ACC112 (cell line): ENCODE data around the gene ADCY1.

Experiments used
- H2AFZ ChIP-seq: fragments of 200-600 bp; sonication (generic); one replicate; pipeline ENCODE4 v1.6.0; 2017; ENCODE audit warnings: antibody characterized with exemption, low read length; ENCODE audit not compliant: unreplicated experiment
- H3K27ac ChIP-seq: fragments of 200-600 bp; sonication (generic); 2 replicates; pipeline ENCODE4 v1.5.1; 2014; ENCODE audit warnings: low read depth, mild to moderate bottlenecking, antibody characterized with exemption, low read length, moderate library complexity
- H3K27me3 ChIP-seq: fragments of 200-600 bp; sonication (generic); 2 replicates; pipeline ENCODE4 v1.6.1; 2014; ENCODE audit warnings: mild to moderate bottlenecking, antibody characterized with exemption, low read length, moderate library complexity, mixed read lengths; ENCODE audit not compliant: insufficient read depth
- H3K36me3 ChIP-seq: fragments of 200-600 bp; sonication (generic); 2 replicates; pipeline ENCODE4 v1.6.1; 2016; ENCODE audit warnings: mild to moderate bottlenecking, antibody characterized with exemption, low read length, moderate library complexity, mixed read lengths; ENCODE audit not compliant: insufficient read depth
- H3K4me1 ChIP-seq: fragments of 200-600 bp; sonication (generic); one replicate; pipeline ENCODE4 v1.6.1; 2016; ENCODE audit warnings: low read length, mixed read lengths; ENCODE audit not compliant: insufficient read depth, unreplicated experiment, control insufficient read depth
- H3K4me3 ChIP-seq: fragments of 200-600 bp; sonication (generic); 2 replicates; pipeline ENCODE4 v1.5.1; 2014; ENCODE audit warnings: mild to moderate bottlenecking, low read depth, low read length
- H3K79me2 ChIP-seq: fragments of 200-600 bp; sonication (generic); one replicate; pipeline ENCODE4 v1.6.0; 2016; ENCODE audit warnings: low read length; ENCODE audit not compliant: control insufficient read depth, unreplicated experiment, insufficient read depth

ADCY1 gene

GRCh38 chr7:45606931-45607330, 32.8 kb downstream of the ADCY1 start:
- no peaks in the 10 kb centered on the region for H3K79me2 ChIP-seq
- H2AFZ ChIP-seq, result no peak overlapping the region
- no peak overlapping the region for H3K4me3 ChIP-seq
- H3K4me1 ChIP-seq, result no peaks in the 10 kb centered on the region
- no peak overlapping the region for H3K27ac ChIP-seq
- H3K36me3 ChIP-seq, result no peaks in the 10 kb centered on the region
- peaks cover 5% of the 10 kb centered on the region; the same call in 1 of the 2 replicates for H3K27me3 ChIP-seq

- no peaks in the 10 kb centered on the region for H3K36me3 ChIP-seq
- H3K27ac ChIP-seq, result no peak overlapping the region
- peaks cover 9% of the 10 kb centered on the region; the same call in 1 of the 2 replicates for H3K27me3 ChIP-seq
- H2AFZ ChIP-seq, result no peak overlapping the region
- H3K4me3 ChIP-seq, result no peak overlapping the region
- H3K79me2 ChIP-seq, result no peaks in the 10 kb centered on the region
- H3K4me1 ChIP-seq, result no peaks in the 10 kb centered on the region
Measured at GRCh38 chr7:45609180-45609579, 35.0 kb downstream of the ADCY1 start.

GRCh38 chr7:45610019-45610418, 35.9 kb downstream of the ADCY1 start:
- H3K4me3 ChIP-seq, result no peak overlapping the region
- H2AFZ ChIP-seq, result no peak overlapping the region
- no peaks in the 10 kb centered on the region for H3K79me2 ChIP-seq
- H3K4me1 ChIP-seq, result no peaks in the 10 kb centered on the region
- peaks cover 11% of the 10 kb centered on the region; the same call in 1 of the 2 replicates for H3K27me3 ChIP-seq
- H3K27ac ChIP-seq, result no peak overlapping the region
- H3K36me3 ChIP-seq, result no peaks in the 10 kb centered on the region

GRCh38 chr7:45610660-45611299, 36.6 kb downstream of the ADCY1 start:
- H3K4me1 ChIP-seq, result no peaks in the 10 kb centered on the region
- no peaks in the 10 kb centered on the region for H3K36me3 ChIP-seq
- no peak overlapping the region for H3K27ac ChIP-seq
- H3K79me2 ChIP-seq, result no peaks in the 10 kb centered on the region
- H3K4me3 ChIP-seq, result no peak overlapping the region
- no peak overlapping the region for H2AFZ ChIP-seq
- H3K27me3 ChIP-seq, result peaks cover 9% of the 10 kb centered on the region; the same call in 1 of the 2 replicates

- Histone ChIP-seq H3K36me3 (no peaks in the 10 kb centered on the region), H3K27me3 (peaks cover 9% of the 10 kb centered on the region; the same call in 1 of the 2 replicates), H3K27ac (no peak overlapping the region), H3K4me1 (no peaks in the 10 kb centered on the region), H3K4me3 (no peak overlapping the region), H2AFZ (no peak overlapping the region), H3K79me2 (no peaks in the 10 kb centered on the region)
Measured at GRCh38 chr7:45617166-45617565, 43.0 kb downstream of the ADCY1 start.

GRCh38 chr7:45622058-45622457, 47.9 kb downstream of the ADCY1 start:
- H3K36me3 ChIP-seq, result no peaks in the 10 kb centered on the region
- no peak overlapping the region for H2AFZ ChIP-seq

GRCh38 chr7:45623157-45623556, 49.0 kb downstream of the ADCY1 start:
- Histone ChIP-seq H3K4me1 (no peaks in the 10 kb centered on the region), H2AFZ (no peak overlapping the region), H3K36me3 (no peaks in the 10 kb centered on the region), H3K4me3 (no peak overlapping the region), H3K79me2 (no peaks in the 10 kb centered on the region), H3K27ac (no peak overlapping the region), H3K27me3 (peaks cover 3% of the 10 kb centered on the region; the same call in 1 of the 2 replicates)

More at GRCh38 chr7:45622058-45622457, 47.9 kb downstream of the ADCY1 start:
- H3K27me3 ChIP-seq, result peaks cover 3% of the 10 kb centered on the region; the same call in 1 of the 2 replicates
- no peak overlapping the region for H3K27ac ChIP-seq
- no peak overlapping the region for H3K4me3 ChIP-seq
- H3K4me1 ChIP-seq, result no peaks in the 10 kb centered on the region
- no peaks in the 10 kb centered on the region for H3K79me2 ChIP-seq

GRCh38 chr7:45623740-45624391, 49.7 kb downstream of the ADCY1 start:
- no peak overlapping the region for H3K27ac ChIP-seq
- H3K4me3 ChIP-seq, result no peak overlapping the region
- no peaks in the 10 kb centered on the region for H3K4me1 ChIP-seq
- no peak overlapping the region for H2AFZ ChIP-seq
- no peaks in the 10 kb centered on the region for H3K79me2 ChIP-seq
- peaks cover 3% of the 10 kb centered on the region; the same call in 1 of the 2 replicates for H3K27me3 ChIP-seq
- no peaks in the 10 kb centered on the region for H3K36me3 ChIP-seq

GRCh38 chr7:45624392-45624760, 50.2 kb downstream of the ADCY1 start:
- H3K79me2 ChIP-seq, result no peaks in the 10 kb centered on the region
- H2AFZ ChIP-seq, result no peak overlapping the region
- H3K27me3 ChIP-seq, result peaks cover 3% of the 10 kb centered on the region; the same call in 1 of the 2 replicates
- H3K36me3 ChIP-seq, result no peaks in the 10 kb centered on the region
- no peaks in the 10 kb centered on the region for H3K4me1 ChIP-seq
- no peak overlapping the region for H3K27ac ChIP-seq
- no peak overlapping the region for H3K4me3 ChIP-seq

GRCh38 chr7:45625067-45625466, 50.9 kb downstream of the ADCY1 start:
- no peak overlapping the region for H3K4me3 ChIP-seq

More at GRCh38 chr7:45625067-45625466, 50.9 kb downstream of the ADCY1 start:
- Histone ChIP-seq H3K27ac (no peak overlapping the region), H3K27me3 (peaks cover 5% of the 10 kb centered on the region; the same call in 1 of the 2 replicates), H3K79me2 (no peaks in the 10 kb centered on the region), H3K4me1 (no peaks in the 10 kb centered on the region), H3K36me3 (no peaks in the 10 kb centered on the region), H2AFZ (no peak overlapping the region)
